OCI-LY7 (cell line): Measurements from ENCODE around the gene GPAT3. TPM values are rescaled to one million over a fixed set of nuclear protein-coding genes. Genes with fewer than 3 reads are reported as not detected.

ENCODE experiments used
- BruUV-seq: library from RNA; stranded (reverse); fragments of 400-500 nt; replicated peaks from 2 replicates; lab custom pipeline; 2021; lab: Mats Ljungman, UMichigan
- CTCF ChIA-PET: fragments of 300-600 bp; sonication (Branson Sonifier 250); formaldehyde crosslinking; loops from one replicate; lab custom pipeline; 2022; ENCODE audit warnings: antibody characterized with exemption; ENCODE audit not compliant: unreplicated experiment; lab: Charles Lee
- POLR2A ChIA-PET: fragments of 300-600 bp; sonication (Branson Sonifier 250); formaldehyde crosslinking; loops from one replicate; lab custom pipeline; 2022; ENCODE audit warnings: antibody characterized with exemption; lab: Charles Lee
- DNase-seq: peaks from one replicate; pipeline ENCODE4 v3.0.0-alpha.2; 2015; ENCODE audit warnings: low spot score
- H2AFZ ChIP-seq: fragments of 200-600 bp; sonication (generic), shearing (Covaris generic); 2 replicates; pipeline ENCODE4 v1.6.1; 2014; ENCODE audit warnings: mild to moderate bottlenecking, antibody characterized with exemption, low read length, moderate library complexity
- H3K27ac ChIP-seq: fragments of 200-600 bp; sonication (generic); 2 replicates; pipeline ENCODE4 v1.5.1; 2014; ENCODE audit warnings: mixed run types, low read depth, mild to moderate bottlenecking, moderate library complexity, low read length, inconsistent platforms; ENCODE audit not compliant: poor library complexity, severe bottlenecking
- H3K36me3 ChIP-seq: fragments of 200-600 bp; sonication (generic); 2 replicates; pipeline ENCODE4 v1.6.1; 2014; ENCODE audit warnings: mild to moderate bottlenecking, antibody characterized with exemption, low read length, moderate library complexity, mixed read lengths; ENCODE audit not compliant: insufficient read depth
- H3K4me1 ChIP-seq: fragments of 200-600 bp; sonication (generic); 2 replicates; pipeline ENCODE4 v1.5.1; 2014; ENCODE audit warnings: mild to moderate bottlenecking, low read length; ENCODE audit not compliant: insufficient read depth, poor library complexity, severe bottlenecking
- H3K4me2 ChIP-seq: fragments of 200-600 bp; sonication (generic); 2 replicates; pipeline ENCODE4 v1.6.1; 2014; ENCODE audit warnings: mild to moderate bottlenecking, low read length
- H3K4me3 ChIP-seq: fragments of 200-600 bp; sonication (generic); 2 replicates; pipeline ENCODE4 v1.5.1; 2014; ENCODE audit warnings: mild to moderate bottlenecking, low read depth, low read length; ENCODE audit not compliant: poor library complexity, severe bottlenecking
- H3K79me2 ChIP-seq: fragments of 200-600 bp; sonication (generic); 2 replicates; pipeline ENCODE4 v1.6.1; 2016; ENCODE audit warnings: low read depth, mild to moderate bottlenecking, low read length, moderate library complexity, mixed read lengths; ENCODE audit not compliant: insufficient read depth
- H3K9me2 ChIP-seq: fragments of 200-600 bp; sonication (generic); 2 replicates; pipeline ENCODE4 v1.6.1; 2016; ENCODE audit warnings: mild to moderate bottlenecking, low read length, mixed read lengths; ENCODE audit not compliant: insufficient read depth
- H3K9me3 ChIP-seq: fragments of 200-600 bp; sonication (generic); 2 replicates; pipeline ENCODE4 v1.6.1; 2014; ENCODE audit warnings: mild to moderate bottlenecking, mixed run types, low read length, mixed read lengths
- H4K20me1 ChIP-seq: fragments of 200-600 bp; sonication (generic); 2 replicates; pipeline ENCODE4 v1.6.1; 2014; ENCODE audit warnings: mild to moderate bottlenecking, antibody characterized with exemption, low read length, moderate library complexity, mixed read lengths; ENCODE audit not compliant: insufficient read depth
- CTCF ChIP-seq: fragments of 200-600 bp; sonication (generic); conservative IDR thresholded peaks from 2 replicates; pipeline ENCODE4 v1.5.1; 2014; ENCODE audit warnings: mild to moderate bottlenecking, antibody characterized with exemption, low read length, moderate library complexity, mixed read lengths
- EZH2phosphoT487 ChIP-seq: fragments of 200-600 bp; sonication (generic); IDR thresholded peaks from 2 replicates; pipeline ENCODE4 v1.6.1; 2018; ENCODE audit warnings: low read depth, borderline replicate concordance, mild to moderate bottlenecking, mixed run types, antibody characterized with exemption, low read length, moderate library complexity, mixed read lengths
- intact Hi-C: fragments of 100-400 bp; cut with micrococcal nuclease; formaldehyde crosslinking; loops from one replicate; pipeline ENCODE4 v1.10.0; 2022; ENCODE audit not compliant: unreplicated experiment
- total RNA-seq, 2 experiments: library from RNA; depleted of rRNA in 1 of 2; stranded (reverse); fragments of >200 nt in 1 of 2; shearing (Covaris generic) in 1 of 2; gene quantifications; 2 replicates each; pipeline ENCODE4 v1.2.3, GENCODE V29; 2014 to 2022

The GPAT3 gene
- total RNA-seq, 2 experiments from 2014 or later = 0.41 TPM; not detected in 1

- Histone ChIP-seq H3K4me2 (no peak overlapping the region), H3K27ac (no peak overlapping the region), H3K4me3 (no peak overlapping the region), H3K9me3 (no peaks in the 10 kb centered on the region), H3K36me3 (no peaks in the 10 kb centered on the region), H3K9me2 (no peaks in the 10 kb centered on the region), H3K79me2 (no peaks in the 10 kb centered on the region), H4K20me1 (no peaks in the 10 kb centered on the region), H3K4me1 (no peaks in the 10 kb centered on the region), H2AFZ (no peak overlapping the region)
- POLR2A ChIA-PET = interaction anchor here (0.6 to 0.7 kb wide), 2 partner anchors 115 to 725 kb away, joined by 4 to 6 read pairs; no protein-coding TSS in a partner anchor
- DNase-seq = no peak
- TF ChIP-seq CTCF = no peak
- no peak for TF ChIP-seq EZH2phosphoT487
- intact Hi-C loops = no loop called here
- CTCF ChIA-PET = no interaction called here
- no TSS peak for BruUV-seq
Observed at GRCh38 chr4:83643036-83643435, 107.1 kb downstream of the GPAT3 start.

DNA sequence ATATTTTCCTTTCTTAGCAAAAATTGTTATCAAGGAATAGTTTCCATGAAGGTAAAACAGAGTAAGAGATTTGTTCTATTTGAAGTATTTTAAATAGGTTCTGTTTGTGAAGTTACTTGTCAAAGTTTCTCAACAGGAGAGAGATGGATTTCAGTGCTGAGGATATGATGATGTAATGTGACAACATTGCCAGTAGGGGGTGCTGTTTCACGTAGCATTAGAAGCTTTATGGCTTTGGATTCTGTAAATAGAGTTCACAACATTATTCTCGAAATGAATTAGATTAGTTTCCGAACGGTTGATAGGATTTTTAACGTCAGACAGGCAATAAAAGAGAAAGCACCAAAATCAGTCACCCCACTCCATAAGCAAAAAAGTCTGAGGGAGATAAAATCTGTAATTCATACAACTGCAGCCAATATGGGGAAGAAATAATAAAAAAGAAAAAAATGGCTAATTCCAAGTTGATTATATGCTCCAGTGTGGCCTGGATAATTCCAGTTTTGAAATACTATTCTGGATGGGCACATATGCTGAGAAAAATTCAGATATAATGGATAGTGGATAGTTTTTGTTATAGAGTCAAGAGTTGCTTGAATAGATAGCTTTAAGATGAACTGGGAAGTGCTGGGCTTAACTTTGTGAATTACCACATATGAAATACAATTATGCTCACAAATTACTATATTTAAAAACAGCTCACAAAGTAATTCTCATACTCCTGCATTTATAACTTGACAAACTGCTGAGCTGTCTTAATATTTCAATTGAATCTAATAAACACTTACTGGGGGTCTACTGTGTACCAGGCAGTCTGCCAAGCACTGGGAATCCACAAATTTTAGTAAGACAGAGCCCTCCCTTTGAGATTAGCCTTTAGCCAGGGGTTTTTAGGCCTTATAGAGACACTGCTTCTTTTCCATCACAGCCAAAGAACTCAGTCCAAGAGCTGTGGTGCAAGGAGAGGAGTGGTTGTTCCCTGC is 109.1 kb downstream of the GPAT3 start:
- H3K9me3 ChIP-seq = no peaks in the 10 kb centered on the region

More for the DNA sequence above, 109.1 kb downstream of the GPAT3 start:
- ChIA-PET CTCF (interaction anchor here (0.5 to 1.1 kb wide), 3 partner anchors 10 to 1036 kb away, joined by 3 to 4 read pairs (median 3); no protein-coding TSS in a partner anchor), POLR2A (interaction anchor here (0.6 to 0.7 kb wide), 3 partner anchors 503 to 894 kb away, joined by 3 to 5 read pairs (median 3); no protein-coding TSS in a partner anchor)
- TF ChIP-seq CTCF = peak; percentile 98
- no peak for TF ChIP-seq EZH2phosphoT487
- Histone ChIP-seq H3K4me2 (no peak overlapping the region), H2AFZ (no peak overlapping the region), H3K4me3 (no peak overlapping the region), H4K20me1 (no peaks in the 10 kb centered on the region), H3K79me2 (no peaks in the 10 kb centered on the region), H3K36me3 (no peaks in the 10 kb centered on the region), H3K4me1 (no peaks in the 10 kb centered on the region), H3K27ac (no peak overlapping the region), H3K9me2 (no peaks in the 10 kb centered on the region)
- BruUV-seq = no TSS peak
- DNase-seq = peak; percentile 65
- intact Hi-C loops = loop anchor here (1.0 to 5.0 kb wide), 3 partner anchors 136 to 857 kb away; no protein-coding TSS in a partner anchor
